ENCODE measurements around the gene DCBLD1.

DCBLD1 gene

DNA sequence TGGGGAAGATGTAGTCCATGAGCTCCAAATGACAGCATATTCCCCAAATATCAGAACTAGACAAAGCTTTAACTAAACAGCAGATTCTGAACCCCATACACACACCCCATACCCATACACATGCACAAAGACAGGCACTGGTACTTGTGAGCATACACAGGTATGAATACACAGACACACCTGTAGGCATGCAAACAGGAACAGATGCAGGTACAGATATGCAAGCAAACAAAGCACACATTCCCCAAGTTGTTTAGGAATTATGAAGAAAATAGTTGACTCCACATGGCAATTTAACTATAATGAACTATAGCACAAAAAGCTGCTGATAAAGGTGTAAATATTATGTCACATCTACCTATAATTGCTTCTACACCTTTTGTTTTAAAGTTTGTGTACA lies 103.2 kb downstream of the DCBLD1 start:
- Histone ChIP-seq H3K79me2 (ENCODE audit: insufficient read depth, low read length) (peaks cover 88% of the 10 kb centered on the region), H3F3A (ENCODE audit: insufficient read depth) (no peaks in the 10 kb centered on the region), H3K4me3 (ENCODE audit: insufficient read depth, low read length, poor library complexity, severe bottlenecking) (no peak overlapping the region), H2AFZ (ENCODE audit: low read depth, low read length, severe bottlenecking) (no peak overlapping the region), H3K9me2 (replicated peaks; ENCODE audit: insufficient read depth, low read length) (no peaks in the 10 kb centered on the region), H4K20me1 (ENCODE audit: low read depth, low read length) (0 out of 2 replicates have a peak, but pooled peaks cover 4% of the 10 kb centered on the region), H3K27me3 (ENCODE audit: low read length) (no peaks in the 10 kb centered on the region), H3K4me2 (ENCODE audit: low read depth, low read length, poor library complexity, severe bottlenecking) (no peak overlapping the region), H3K36me3 (ENCODE audit: low read length) (peaks cover 35% of the 10 kb centered on the region), H3K9ac (ENCODE audit: low read length) (no peak overlapping the region), H3K9me3 (ENCODE audit: insufficient read depth, low read length) (no peaks in the 10 kb centered on the region), H3K27ac (ENCODE audit: low read depth, low read length) (no peak overlapping the region)
- TF ChIP-seq EZH2phosphoT487 (conservative IDR thresholded peaks at IDR 0.05; ENCODE audit: low read length) = no peak
- TF ChIP-seq, protein P1, sequence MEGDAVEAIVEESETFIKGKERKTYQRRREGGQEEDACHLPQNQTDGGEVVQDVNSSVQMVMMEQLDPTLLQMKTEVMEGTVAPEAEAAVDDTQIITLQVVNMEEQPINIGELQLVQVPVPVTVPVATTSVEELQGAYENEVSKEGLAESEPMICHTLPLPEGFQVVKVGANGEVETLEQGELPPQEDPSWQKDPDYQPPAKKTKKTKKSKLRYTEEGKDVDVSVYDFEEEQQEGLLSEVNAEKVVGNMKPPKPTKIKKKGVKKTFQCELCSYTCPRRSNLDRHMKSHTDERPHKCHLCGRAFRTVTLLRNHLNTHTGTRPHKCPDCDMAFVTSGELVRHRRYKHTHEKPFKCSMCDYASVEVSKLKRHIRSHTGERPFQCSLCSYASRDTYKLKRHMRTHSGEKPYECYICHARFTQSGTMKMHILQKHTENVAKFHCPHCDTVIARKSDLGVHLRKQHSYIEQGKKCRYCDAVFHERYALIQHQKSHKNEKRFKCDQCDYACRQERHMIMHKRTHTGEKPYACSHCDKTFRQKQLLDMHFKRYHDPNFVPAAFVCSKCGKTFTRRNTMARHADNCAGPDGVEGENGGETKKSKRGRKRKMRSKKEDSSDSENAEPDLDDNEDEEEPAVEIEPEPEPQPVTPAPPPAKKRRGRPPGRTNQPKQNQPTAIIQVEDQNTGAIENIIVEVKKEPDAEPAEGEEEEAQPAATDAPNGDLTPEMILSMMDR (IDR thresholded peaks at IDR 0.05; ENCODE audit: insufficient read depth, low read length, poor library complexity, severe bottlenecking) = no peak

DNA sequence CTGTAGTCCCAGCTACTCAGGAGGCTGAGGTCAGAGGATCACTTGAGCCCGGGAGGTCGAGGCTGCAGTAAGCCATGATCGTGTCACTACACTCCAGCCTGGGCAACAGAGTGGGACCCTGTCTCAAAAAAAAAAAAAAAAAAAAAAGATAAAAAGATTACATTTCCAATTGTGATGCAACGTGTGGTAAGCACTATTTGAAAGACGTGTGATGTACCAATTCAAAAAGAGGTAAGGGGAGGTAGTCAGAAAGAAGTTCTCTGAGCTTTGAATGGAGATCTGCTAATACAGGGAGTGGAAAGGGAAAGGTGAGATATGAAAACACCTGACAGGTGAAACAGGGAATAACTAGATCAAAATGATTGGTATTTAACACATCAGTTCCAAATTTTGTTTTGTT lies 108.0 kb downstream of the DCBLD1 start:
- H4K20me1 ChIP-seq (ENCODE audit: low read depth, low read length) = peaks cover 11% of the 10 kb centered on the region; the same call in 1 of the 2 replicates
- H3K36me3 ChIP-seq (ENCODE audit: low read length) = peaks cover 25% of the 10 kb centered on the region
- peaks cover 89% of the 10 kb centered on the region for H3K79me2 ChIP-seq (ENCODE audit: insufficient read depth, low read length)

DNA sequence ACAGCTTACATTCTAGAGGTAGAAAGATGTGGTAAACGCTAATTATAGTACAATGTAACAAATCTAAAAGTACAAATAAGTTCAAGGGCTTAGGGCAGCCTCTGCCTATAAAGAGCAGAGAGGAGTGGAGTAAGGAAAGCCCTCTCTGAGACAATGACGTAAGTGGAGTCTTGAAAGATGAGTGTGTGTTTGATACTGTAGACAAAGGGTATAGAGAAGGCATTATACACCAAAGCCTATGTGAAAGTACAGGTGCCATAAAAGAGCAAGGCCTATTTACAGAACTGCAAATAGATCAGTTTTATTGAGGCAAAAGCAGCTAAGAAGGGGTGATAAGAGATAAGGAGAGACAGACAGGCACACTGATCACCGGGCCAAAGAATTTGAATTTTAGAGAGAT lies 108.9 kb downstream of the DCBLD1 start:
- Histone ChIP-seq H3K9me3 (ENCODE audit: insufficient read depth, low read length) (no peaks in the 10 kb centered on the region), H3K36me3 (ENCODE audit: low read length) (peaks cover 20% of the 10 kb centered on the region), H2AFZ (ENCODE audit: low read depth, low read length, severe bottlenecking) (no peak overlapping the region), H4K20me1 (ENCODE audit: low read depth, low read length) (peaks cover 9% of the 10 kb centered on the region; the same call in 1 of the 2 replicates), H3K79me2 (ENCODE audit: insufficient read depth, low read length) (peaks cover 91% of the 10 kb centered on the region), H3K9me2 (replicated peaks; ENCODE audit: insufficient read depth, low read length) (no peaks in the 10 kb centered on the region), H3K4me2 (ENCODE audit: low read depth, low read length, poor library complexity, severe bottlenecking) (no peak overlapping the region), H3F3A (ENCODE audit: insufficient read depth) (no peaks in the 10 kb centered on the region), H3K27me3 (ENCODE audit: low read length) (no peaks in the 10 kb centered on the region), H3K9ac (ENCODE audit: low read length) (no peak overlapping the region), H3K4me3 (ENCODE audit: insufficient read depth, low read length, poor library complexity, severe bottlenecking) (no peak overlapping the region), H3K27ac (ENCODE audit: low read depth, low read length) (no peak overlapping the region)
- no peak for TF ChIP-seq EZH2phosphoT487 (conservative IDR thresholded peaks at IDR 0.05; ENCODE audit: low read length)
- TF ChIP-seq, protein P1 (IDR thresholded peaks at IDR 0.05; ENCODE audit: insufficient read depth, low read length, poor library complexity, severe bottlenecking) = no peak

More for the DNA sequence above, 108.0 kb downstream of the DCBLD1 start:
- Histone ChIP-seq H3K9me2 (replicated peaks; ENCODE audit: insufficient read depth, low read length) (no peaks in the 10 kb centered on the region), H3K4me2 (ENCODE audit: low read depth, low read length, poor library complexity, severe bottlenecking) (no peak overlapping the region), H3K4me3 (ENCODE audit: insufficient read depth, low read length, poor library complexity, severe bottlenecking) (no peak overlapping the region), H2AFZ (ENCODE audit: low read depth, low read length, severe bottlenecking) (no peak overlapping the region), H3K9ac (ENCODE audit: low read length) (no peak overlapping the region), H3K9me3 (ENCODE audit: insufficient read depth, low read length) (no peaks in the 10 kb centered on the region), H3K27me3 (ENCODE audit: low read length) (no peaks in the 10 kb centered on the region), H3K27ac (ENCODE audit: low read depth, low read length) (no peak overlapping the region), H3F3A (ENCODE audit: insufficient read depth) (no peaks in the 10 kb centered on the region)
- TF ChIP-seq, protein P1 (IDR thresholded peaks at IDR 0.05; ENCODE audit: insufficient read depth, low read length, poor library complexity, severe bottlenecking) = no peak
- no peak for TF ChIP-seq EZH2phosphoT487 (conservative IDR thresholded peaks at IDR 0.05; ENCODE audit: low read length)
